NT2/D1 (cell line): ENCODE results near the gene CEP70.
"Not testable (repeated sequence)": the region's sequence is repeated elsewhere in the genome, so short reads cannot be mapped to it uniquely, and the experiment has no call there.

Experiments
- DNase-seq: peaks from one replicate; pipeline ENCODE4 v3.0.0-alpha.2; 2011; ENCODE audit warnings: low read depth, low spot score
- H3K27me3 ChIP-seq: 2 replicates; pipeline ENCODE4 v1.6.0; 2011; ENCODE audit warnings: mild to moderate bottlenecking; ENCODE audit not compliant: insufficient read length, insufficient read depth
- H3K36me3 ChIP-seq: 2 replicates; pipeline ENCODE4 v1.6.1; 2011; ENCODE audit warnings: mild to moderate bottlenecking, low read length, mixed read lengths; ENCODE audit not compliant: insufficient read depth, insufficient read length
- H3K4me1 ChIP-seq: 2 replicates; pipeline ENCODE4 v1.5.1; 2011; ENCODE audit not compliant: insufficient read depth, insufficient read length
- H3K4me3 ChIP-seq: 2 replicates; pipeline ENCODE4 v1.5.1; 2011; ENCODE audit warnings: low read depth; ENCODE audit not compliant: insufficient read length
- H3K9ac ChIP-seq: 2 replicates; pipeline ENCODE4 v1.6.0; 2011; ENCODE audit warnings: low read depth; ENCODE audit not compliant: insufficient read length
- H3K9me3 ChIP-seq: 2 replicates; pipeline ENCODE4 v1.5.1; 2011; ENCODE audit warnings: mild to moderate bottlenecking, low read length; ENCODE audit not compliant: insufficient read depth
- SUZ12 ChIP-seq: IDR thresholded peaks from 2 replicates; pipeline ENCODE4 v1.6.1; 2011; ENCODE audit not compliant: insufficient read length, insufficient read depth; ENCODE audit errors: extremely low read depth
- YY1 ChIP-seq: IDR thresholded peaks from 2 replicates; pipeline ENCODE4 v1.6.1; 2011; ENCODE audit not compliant: insufficient read length, insufficient read depth
- ZNF274 ChIP-seq: IDR thresholded peaks from 2 replicates; pipeline ENCODE4 v1.6.1; 2011; ENCODE audit warnings: mild to moderate bottlenecking, low read depth, low read length

Gene CEP70

DNA sequence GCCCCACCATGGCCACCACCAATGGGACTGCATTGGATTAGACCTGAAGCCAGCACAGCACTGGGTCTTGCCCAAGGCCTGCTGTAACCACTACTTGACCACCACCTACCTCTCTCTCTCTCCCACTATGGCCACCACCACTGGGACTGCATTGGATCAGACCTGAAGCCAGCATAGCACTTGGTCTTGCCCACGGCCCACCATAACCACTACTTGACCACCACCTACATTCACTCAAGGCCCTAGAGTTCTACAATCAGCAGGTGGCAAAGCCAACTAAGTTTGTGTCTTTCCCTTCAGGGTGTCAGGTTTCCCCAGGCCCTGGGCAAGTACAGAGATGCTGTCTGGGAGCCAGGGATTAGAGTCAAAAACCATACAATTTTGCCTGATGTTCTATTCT, 102.1 kb downstream of the CEP70 start:
- H3K36me3 ChIP-seq: peaks cover 3% of the 10 kb centered on the region
- no peak for DNase-seq
- H3K4me1 ChIP-seq: peaks cover 2% of the 10 kb centered on the region
- H3K9me3 ChIP-seq: peaks cover 8% of the 10 kb centered on the region
- TF ChIP-seq SUZ12: no peak
- no peak for TF ChIP-seq YY1
- no peak for TF ChIP-seq ZNF274
- H3K27me3 ChIP-seq: no peaks in the 10 kb centered on the region
- no peak overlapping the region for H3K4me3 ChIP-seq
- no peak overlapping the region for H3K9ac ChIP-seq

GRCh38 chr3:138486580-138486979, 107.5 kb downstream of the CEP70 start:
- H3K9me3 ChIP-seq: peaks cover 34% of the 10 kb centered on the region
- H3K36me3 ChIP-seq, H3K9ac ChIP-seq, H3K4me1 ChIP-seq, H3K4me3 ChIP-seq, DNase-seq, H3K27me3 ChIP-seq: not testable (repeated sequence)

DNA sequence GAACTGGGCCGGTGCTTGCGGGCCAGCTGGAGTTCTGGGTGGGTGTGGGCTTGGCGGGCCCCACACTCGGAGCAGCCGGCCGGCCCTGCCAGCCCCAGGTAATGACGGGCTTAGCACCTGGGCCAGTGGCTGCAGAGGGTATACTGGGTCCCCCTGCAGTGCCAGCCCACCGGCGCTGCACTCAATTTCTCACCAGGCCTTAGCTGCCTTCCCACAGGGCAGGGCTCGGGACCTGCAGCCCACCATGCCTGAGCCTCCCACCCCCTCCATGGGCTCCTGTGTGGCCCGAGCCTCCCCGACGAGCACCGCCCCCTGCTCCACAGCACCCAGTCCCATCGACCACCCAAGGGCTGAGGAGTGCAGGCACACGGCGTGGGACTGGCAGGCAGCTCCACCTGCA, 109.4 kb downstream of the CEP70 start:
- H3K9me3 ChIP-seq: peaks cover 34% of the 10 kb centered on the region
- H3K4me1 ChIP-seq, H3K9ac ChIP-seq, DNase-seq, H3K27me3 ChIP-seq, H3K4me3 ChIP-seq, H3K36me3 ChIP-seq: not testable (repeated sequence)

DNA sequence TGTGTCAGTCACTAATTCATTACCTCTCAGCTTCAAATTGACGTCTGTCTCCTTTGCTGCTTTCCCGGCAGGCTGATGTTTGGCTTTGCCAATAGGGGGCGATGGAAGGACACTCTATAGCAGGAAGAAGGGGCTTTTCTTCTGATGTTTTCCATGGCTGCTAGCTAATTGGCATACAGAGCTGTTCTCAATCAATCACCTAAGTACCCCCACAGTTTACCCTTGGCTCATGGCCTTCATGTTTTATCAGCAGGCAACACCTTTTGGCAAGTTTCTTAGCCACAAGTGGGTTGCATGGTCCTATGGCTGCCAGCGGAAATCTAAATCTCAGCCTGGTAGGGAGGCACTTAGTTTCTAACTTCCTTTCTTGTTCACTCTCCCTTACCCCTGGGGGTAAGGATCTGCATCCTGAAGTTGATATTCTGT, 114.6 kb downstream of the CEP70 start:
- H3K36me3 ChIP-seq: peaks cover 5% of the 10 kb centered on the region
- H3K4me1 ChIP-seq: no peaks in the 10 kb centered on the region
- no peak overlapping the region for H3K9ac ChIP-seq
- DNase-seq: peak; percentile 56
- TF ChIP-seq YY1 (no peak), ZNF274 (no peak), SUZ12 (no peak)
- peaks cover 10% of the 10 kb centered on the region; the same call in 1 of the 2 replicates for H3K9me3 ChIP-seq
- H3K27me3 ChIP-seq: no peaks in the 10 kb centered on the region
- no peak overlapping the region for H3K4me3 ChIP-seq

DNA sequence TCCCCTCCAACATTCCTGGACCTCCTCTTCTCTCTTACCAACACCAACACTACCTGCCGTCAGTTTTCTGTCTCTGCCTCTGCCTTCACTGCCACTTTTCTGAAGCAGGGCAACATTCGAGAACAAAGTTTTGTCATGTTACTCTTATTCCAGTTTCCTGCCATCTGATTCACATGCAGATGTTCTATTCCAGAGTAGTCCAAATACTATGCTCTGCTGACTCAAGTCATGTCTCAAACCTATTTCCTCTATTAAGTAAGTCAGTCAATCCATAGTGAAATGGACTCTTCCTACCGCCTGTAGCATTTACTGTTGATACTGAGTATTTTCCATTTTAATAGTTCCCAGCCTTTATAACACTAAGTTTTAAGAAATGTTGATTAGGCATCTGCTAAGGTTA, 116.3 kb downstream of the CEP70 start:
- H3K27me3 ChIP-seq: no peaks in the 10 kb centered on the region
- peaks cover 18% of the 10 kb centered on the region for H3K36me3 ChIP-seq
- H3K4me3 ChIP-seq: no peak overlapping the region
- H3K4me1 ChIP-seq: no peaks in the 10 kb centered on the region
- H3K9me3 ChIP-seq: no peaks in the 10 kb centered on the region
- TF ChIP-seq YY1: no peak
- H3K9ac ChIP-seq: no peak overlapping the region
- DNase-seq: no peak

GRCh38 chr3:138477120-138477519, 116.9 kb downstream of the CEP70 start:
- no peaks in the 10 kb centered on the region for H3K27me3 ChIP-seq
- no peak for TF ChIP-seq SUZ12
- TF ChIP-seq ZNF274: no peak
- no peak for TF ChIP-seq YY1
- DNase-seq: no peak

DNA sequence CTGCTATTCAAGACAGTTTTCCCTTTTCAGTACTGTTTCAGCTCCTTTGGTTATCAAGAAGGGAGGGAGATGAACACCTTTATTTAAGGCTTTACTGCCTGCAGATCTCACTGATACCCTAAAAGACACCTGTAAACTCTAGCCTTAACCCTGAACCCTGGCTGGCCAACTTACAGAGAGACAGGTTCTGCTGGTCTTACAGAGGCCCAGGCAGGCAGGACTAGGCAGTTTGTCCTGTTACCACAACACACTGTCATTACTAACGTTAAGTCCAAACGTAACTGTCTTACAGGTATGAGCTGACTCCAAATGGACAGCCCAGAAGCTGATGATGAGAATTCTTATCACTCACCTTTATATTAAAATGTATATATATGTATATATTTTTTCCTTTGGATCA, 117.5 kb downstream of the CEP70 start:
- TF ChIP-seq SUZ12 (no peak), ZNF274 (no peak), YY1 (no peak)
- DNase-seq: no peak
- no peak overlapping the region for H3K4me3 ChIP-seq
- H3K27me3 ChIP-seq: no peaks in the 10 kb centered on the region
- peaks cover 23% of the 10 kb centered on the region for H3K36me3 ChIP-seq
- H3K4me1 ChIP-seq: no peaks in the 10 kb centered on the region
- H3K9ac ChIP-seq: no peak overlapping the region
- H3K9me3 ChIP-seq: no peaks in the 10 kb centered on the region

More at GRCh38 chr3:138477120-138477519, 116.9 kb downstream of the CEP70 start:
- Histone ChIP-seq H3K9me3 (no peaks in the 10 kb centered on the region), H3K4me1 (no peaks in the 10 kb centered on the region), H3K9ac (no peak overlapping the region), H3K36me3 (peaks cover 23% of the 10 kb centered on the region), H3K4me3 (no peak overlapping the region)

DNA sequence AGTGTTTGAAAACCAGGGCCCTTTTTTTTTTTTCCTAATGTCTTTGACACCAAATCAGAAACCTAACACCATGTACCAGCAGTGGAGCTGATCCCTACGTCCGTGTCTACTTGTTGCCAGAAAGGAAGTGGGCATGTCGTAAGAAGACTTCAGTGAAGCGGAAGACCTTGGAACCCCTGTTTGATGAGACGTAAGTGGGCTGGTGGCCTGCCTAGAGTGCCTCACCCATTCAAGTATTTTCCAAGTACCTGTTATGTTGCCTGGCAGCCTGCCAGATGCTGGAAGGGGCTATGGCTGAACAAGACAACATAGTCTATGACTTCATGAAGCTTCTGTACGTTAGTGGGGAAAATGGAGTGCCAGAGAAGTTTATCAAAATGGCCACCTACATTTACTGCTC, 119.9 kb downstream of the CEP70 start:
- DNase-seq: no peak
- H3K4me3 ChIP-seq: no peak overlapping the region
- no peaks in the 10 kb centered on the region for H3K9me3 ChIP-seq

More for the DNA sequence above, 119.9 kb downstream of the CEP70 start:
- Histone ChIP-seq H3K4me1 (no peaks in the 10 kb centered on the region), H3K9ac (no peak overlapping the region), H3K36me3 (peaks cover 40% of the 10 kb centered on the region), H3K27me3 (no peaks in the 10 kb centered on the region)
- TF ChIP-seq SUZ12 (no peak), YY1 (no peak), ZNF274 (no peak)
